K562 (cell line): ENCODE results near the gene CNTRL. TPM values are rescaled to one million over a fixed set of nuclear protein-coding genes. Genes with fewer than 3 reads are reported as not detected.

Experiments used
- ATAC-seq: fragments of 200-7000 bp; cut with Tn5 transposase; 3 replicates; pipeline ENCODE4 v1.9.1; 2020; ENCODE audit warnings: moderate library complexity
- BruUV-seq: library from RNA; stranded (reverse); fragments of 400-500 nt; replicated peaks from 2 replicates; lab custom pipeline; 2021; lab: Mats Ljungman, UMichigan
- CTCF ChIA-PET: fragments of 300-600 bp; formaldehyde crosslinking; extraction: SDS; loops from one replicate; lab custom pipeline; 2021; ENCODE audit warnings: low intra/inter-chr PET ratio; lab: Yijun Ruan, JAX
- POLR2A ChIA-PET: fragments of 300-600, 350-650 bp; sonication (Branson Sonifier 250); formaldehyde crosslinking; extraction: SDS; loops from one replicate; lab custom pipeline; 2021; ENCODE audit warnings: antibody characterized with exemption, inconsistent platforms; lab: Yijun Ruan, JAX
- DNase-seq, 4 experiments: peaks; one replicate each; pipeline versions ENCODE4 v3.0.0 to v3.0.0-alpha.2; 2011 to 2018; ENCODE audit warnings: low spot score in 3 of 4, mixed read lengths in 3 of 4; ENCODE audit errors: extremely low read depth in 1 of 4
- FAIRE-seq: peaks from 2 replicates; lab custom pipeline; 2011; peaks lifted over from hg19 to GRCh38; lab: Jason Lieb, UNC
- H2AFZ ChIP-seq: 2 replicates; pipeline ENCODE4 v1.6.0; 2011; ENCODE audit warnings: low read depth, low read length, control low read depth, inconsistent platforms
- H3K27ac ChIP-seq: fragments of 200-600 bp; 3 replicates; pipeline ENCODE4 v1.8.0; 2011; ENCODE audit warnings: low read depth, mild to moderate bottlenecking, control low read depth, inconsistent platforms, low read length, moderate library complexity, mixed read lengths; ENCODE audit errors: extremely low read depth
- H3K27me3 ChIP-seq, 2 experiments: fragments of 300-600 bp in 1 of 2; 2 replicates in 1 of 2; 3 replicates in 1 of 2; pipeline versions ENCODE4 v1.6.0 to v1.8.0; 2011; ENCODE audit warnings: inconsistent platforms in 2 of 2, low read length in 2 of 2, mild to moderate bottlenecking in 1 of 2, mixed read lengths in 1 of 2, moderate library complexity in 1 of 2; ENCODE audit not compliant: control insufficient read depth in 2 of 2, insufficient read depth in 2 of 2
- H3K36me3 ChIP-seq: fragments of 300-600 bp; 3 replicates; pipeline ENCODE4 v1.8.0; 2011; ENCODE audit warnings: mild to moderate bottlenecking, low read length, inconsistent platforms; ENCODE audit not compliant: control insufficient read depth, insufficient read depth
- H3K4me1 ChIP-seq, 2 experiments: fragments of 200-600 bp in 1 of 2; replicated peaks in 1 of 2; 2 replicates in 1 of 2; 3 replicates in 1 of 2; pipeline versions ENCODE4 v1.5.1 to v1.8.0; 2011; ENCODE audit warnings: inconsistent platforms in 2 of 2, low read length in 2 of 2, mild to moderate bottlenecking in 1 of 2, mixed read lengths in 1 of 2, moderate library complexity in 1 of 2; ENCODE audit not compliant: control insufficient read depth in 2 of 2, insufficient read depth in 2 of 2
- H3K4me2 ChIP-seq: 2 replicates; pipeline ENCODE4 v1.6.1; 2011; ENCODE audit warnings: low read length, control low read depth, inconsistent platforms, mixed read lengths; ENCODE audit not compliant: insufficient read depth
- H3K4me3 ChIP-seq: fragments of 200-600 bp; sonication (generic), shearing (Covaris generic); 2 replicates; pipeline ENCODE4 v1.5.1; 2016; ENCODE audit warnings: control low read depth, inconsistent platforms
- H3K79me2 ChIP-seq: fragments of 200-600 bp; 3 replicates; pipeline ENCODE4 v1.8.0; 2011; ENCODE audit warnings: low read length, inconsistent platforms; ENCODE audit not compliant: control insufficient read depth, insufficient read depth
- H3K9ac ChIP-seq, 2 experiments: 2 replicates each; pipeline versions ENCODE4 v1.6.0 to v1.6.1; 2011; ENCODE audit warnings: low read depth in 2 of 2, low read length in 2 of 2, control low read depth in 1 of 2, inconsistent platforms in 1 of 2, mild to moderate bottlenecking in 1 of 2, mixed read lengths in 1 of 2; ENCODE audit not compliant: insufficient read depth in 1 of 2
- H3K9me1 ChIP-seq: one replicate; pipeline ENCODE4 v1.6.0; 2011; ENCODE audit warnings: inconsistent platforms, mild to moderate bottlenecking, low read length, moderate library complexity; ENCODE audit not compliant: control insufficient read depth, insufficient read depth
- H3K9me3 ChIP-seq: replicated peaks from 2 replicates; pipeline ENCODE4 v1.5.1; 2011; ENCODE audit warnings: low read depth, low read length, inconsistent platforms; ENCODE audit not compliant: control insufficient read depth, insufficient read depth
- H4K20me1 ChIP-seq: replicated peaks from 2 replicates; pipeline ENCODE4 v1.6.1; 2011; ENCODE audit warnings: low read length, inconsistent platforms, mixed read lengths; ENCODE audit not compliant: control insufficient read depth, insufficient read depth
- ADNP ChIP-seq: fragments of 200-800 bp; sonication (Bioruptor generic); IDR thresholded peaks from 2 replicates; pipeline ENCODE4 v1.6.1; 2016; ENCODE audit warnings: missing genetic modification characterization, missing compliant biosample characterization
- ARHGAP35 ChIP-seq: fragments of 450-650 bp; IDR thresholded peaks from 2 replicates; pipeline ENCODE4 v1.6.1; 2018; ENCODE audit not compliant: partially characterized antibody
- CAMTA2 ChIP-seq: fragments of 250-450 bp; sonication (Bioruptor Pico); conservative IDR thresholded peaks from 2 replicates; pipeline ENCODE4 v1.5.1; 2022
- CREB3L1 ChIP-seq: fragments of 450-650 bp; IDR thresholded peaks from 2 replicates; pipeline ENCODE4 v1.6.1; 2014; ENCODE audit warnings: low read depth, mild to moderate bottlenecking, moderate library complexity, borderline replicate concordance
- ESRRA ChIP-seq: fragments of 450-650 bp; IDR thresholded peaks from 2 replicates; pipeline ENCODE4 v1.6.1; 2014; ENCODE audit warnings: low read depth, mild to moderate bottlenecking, moderate library complexity, borderline replicate concordance
- GATAD2A ChIP-seq: fragments of 450-650 bp; IDR thresholded peaks from 2 replicates; pipeline ENCODE4 v1.6.1; 2017
- GTF2B ChIP-seq: IDR thresholded peaks from 2 replicates; pipeline ENCODE4 v1.6.1; 2011; ENCODE audit not compliant: insufficient read length; ENCODE audit errors: extremely low read depth
- JUN ChIP-seq, 2 experiments: sonication (generic) in 1 of 2; formaldehyde crosslinking in 1 of 2; IDR thresholded peaks; 2 replicates each; pipeline versions ENCODE4 v1.6.1 to v1.8.0; 2012 to 2022; ENCODE audit warnings: borderline replicate concordance in 2 of 2, mild to moderate bottlenecking in 2 of 2, improper control_type of control experiment in 1 of 2, low read depth in 1 of 2, low read length in 1 of 2, missing genetic modification reagents in 1 of 2
- KHSRP ChIP-seq: fragments of 450-650 bp; IDR thresholded peaks from 2 replicates; pipeline ENCODE4 v1.6.1; 2017
- KLF16 ChIP-seq: IDR thresholded peaks from 2 replicates; pipeline ENCODE4 v1.6.1; 2016; ENCODE audit warnings: antibody characterized with exemption
- MAX ChIP-seq: sonication (generic); formaldehyde crosslinking; IDR thresholded peaks from 2 replicates; pipeline ENCODE4 v1.9.0; 2022; ENCODE audit warnings: mild to moderate bottlenecking, missing genetic modification reagents
- SMARCA5 ChIP-seq: fragments of 450-650 bp; IDR thresholded peaks from 2 replicates; pipeline ENCODE4 v1.6.1; 2016
- SPI1 ChIP-seq: IDR thresholded peaks from 2 replicates; pipeline ENCODE4 v1.6.1; 2011; ENCODE audit warnings: low read depth, low read length, control low read depth, borderline replicate concordance
- ZNF146 ChIP-seq: IDR thresholded peaks from one replicate; pipeline ENCODE4 v1.6.1; 2018; ENCODE audit warnings: missing compliant biosample characterization; ENCODE audit not compliant: unreplicated experiment
- ZNF232 ChIP-seq: sonication (generic); formaldehyde crosslinking; IDR thresholded peaks from 2 replicates; pipeline ENCODE4 v1.8.0; 2022; ENCODE audit warnings: mild to moderate bottlenecking, missing genetic modification reagents
- ZNF589 ChIP-seq: fragments of 200-800 bp; sonication (Bioruptor generic); IDR thresholded peaks from 2 replicates; pipeline ENCODE4 v1.6.1; 2016; ENCODE audit warnings: low read depth, missing genetic modification characterization, missing compliant biosample characterization
- WGBS: fragments of 100-300 bp; shearing (Covaris generic); methylation state at CpG from one replicate; pipeline ENCODE4 v1.1.6; 2016; ENCODE audit warnings: low coverage, mixed read lengths; ENCODE audit not compliant: insufficient coverage; ENCODE audit errors: missing lambda C conversion rate; 5-methylcytosine and 5-hydroxymethylcytosine counted together
- in situ Hi-C: fragments of 300-500 bp; cut with MboI; formaldehyde crosslinking; loops from 4 replicates; pipeline ENCODE4 v1.15.0; 2018; ENCODE audit warnings: inconsistent platforms, mixed read lengths
- intact Hi-C: fragments of 100-400 bp; cut with micrococcal nuclease; formaldehyde crosslinking; loops from 2 replicates; pipeline ENCODE4 v1.14.2; 2022
- polyA plus RNA-seq, 8 experiments: library from polyadenylated mRNA; depleted of rRNA in 4 of 8; stranded (reverse) in 5 of 8; unstranded in 3 of 8; fragments of >200 nt; fragmentation: Nextera tagmentation in 2 of 8; fragmentation: Illumina TruSeq in 1 of 8; extraction: Ambion mirVana in 2 of 8; extraction: Trizol in 1 of 8; gene quantifications; 2 replicates each; pipeline versions ENCODE4 v1.2.1 to v1.2.3, GENCODE V29; 2011 to 2014; ENCODE audit warnings: inconsistent platforms in 1 of 8, missing spikeins in 1 of 8
- total RNA-seq, 7 experiments: library from RNA; depleted of rRNA in 6 of 7; stranded (reverse); fragments of >200 nt in 6 of 7; fragmentation: Illumina TruSeq in 2 of 7; extraction: Trizol in 2 of 7; gene quantifications; 2 replicates each; pipeline versions ENCODE4 v1.2.1 to v1.2.3, GENCODE V29; 2011 to 2021; ENCODE audit warnings: low replicate concordance in 1 of 7

Gene CNTRL
- total and polyA plus RNA-seq, 9 of the 15 experiments (the other 6 are each of a cell fraction or from before 2014, with no cell fraction given) = 9.2 to 28.9 (median 20.5) TPM

DNA sequence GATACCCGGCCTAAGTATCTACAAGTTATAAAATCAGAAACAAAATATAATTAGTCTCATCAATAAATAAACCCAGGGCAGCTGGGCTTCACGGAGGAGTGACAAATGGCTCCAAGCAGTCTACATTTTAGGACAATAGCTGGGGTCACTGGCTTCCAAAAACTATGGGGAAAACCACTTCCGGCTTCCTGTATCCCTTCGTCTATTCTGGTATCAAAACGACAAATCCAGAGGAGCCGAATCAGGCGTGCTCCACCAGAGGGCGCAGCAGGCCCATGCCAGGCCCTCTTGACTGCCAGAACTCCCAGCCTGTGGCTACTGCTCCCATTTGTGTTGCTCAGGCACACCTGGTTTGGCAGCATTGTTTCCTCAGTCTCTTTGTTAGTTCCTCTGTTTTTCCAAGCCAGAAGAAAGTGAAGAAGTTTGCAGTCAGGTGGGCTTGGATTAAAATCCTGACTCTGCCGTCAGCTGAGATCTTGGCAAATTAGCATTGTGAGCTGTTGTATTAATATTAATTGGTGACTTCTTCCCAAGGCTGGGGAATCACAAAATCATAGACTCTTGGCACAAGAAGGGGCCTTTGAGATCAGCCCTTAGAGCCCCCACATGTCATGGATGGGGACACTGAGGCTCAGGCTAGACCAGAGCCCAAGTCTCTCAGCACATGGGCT, 138.5 kb downstream of the CNTRL start (continued):
- TF ChIP-seq ESRRA = 0 out of 2 replicates have a peak, but pooled peaks have one; percentile 38
- TF ChIP-seq MAX (CRISPR knock-in tag) = 0 out of 2 replicates have a peak, but pooled peaks have one; percentile 15
- 0 out of 2 replicates have a peak, but pooled peaks have one; percentile 29 for TF ChIP-seq SPI1
- TF ChIP-seq KLF16 = 0 out of 2 replicates have a peak, but pooled peaks have one; percentile 39
- TF ChIP-seq ZNF589 (CRISPR knock-in tag) = peak; percentile 20; the same call in 1 of the 2 replicates
- peak; percentile 42; the same call in 1 of the 2 replicates for TF ChIP-seq JUN (IDR thresholded peaks at IDR 0.05; ENCODE audit: borderline replicate concordance, low read depth, low read length)
- no peak for TF ChIP-seq JUN (CRISPR knock-in tag; IDR thresholded peaks at IDR 0.05; ENCODE audit: borderline replicate concordance)

- peaks cover 0 to 16% of the 10 kb centered on the region in 2 experiments; a peak in 2 of 5 replicates for H3K4me1 ChIP-seq
- CTCF ChIA-PET = interaction anchor here (1.0 to 1.7 kb wide), 3 partner anchors 106 to 186 kb away, joined by 5 to 14 read pairs (median 8); no protein-coding TSS in a partner anchor
- no peak overlapping the region for H3K4me3 ChIP-seq
- POLR2A ChIA-PET = interaction anchor here (0.8 to 1.2 kb wide), 4 partner anchors 14 to 184 kb away, joined by 3 to 4 read pairs (median 3); no protein-coding TSS in a partner anchor
- WGBS = 9% methylated on average over 2 of the region's 2 CpGs
- BruUV-seq = no TSS peak
- peak overlapping the region; percentile 67 for H2AFZ ChIP-seq
- H4K20me1 ChIP-seq = no peaks in the 10 kb centered on the region
- intact Hi-C loops = loop anchor here (10.0 kb wide), 1 partner anchor 321 kb away; no protein-coding TSS in a partner anchor
- no peak for FAIRE-seq
- H3K27me3 ChIP-seq = no peaks in the 10 kb centered on the region
- no peak overlapping the region for H3K9ac ChIP-seq
- H3K27ac ChIP-seq = no peak overlapping the region
- H3K9me1 ChIP-seq = no peaks in the 10 kb centered on the region
- no peaks in the 10 kb centered on the region for H3K9me3 ChIP-seq
- no peak overlapping the region for H3K4me2 ChIP-seq
- no peaks in the 10 kb centered on the region for H3K79me2 ChIP-seq
- no peak for ATAC-seq
- H3K36me3 ChIP-seq = no peaks in the 10 kb centered on the region
- DNase-seq = peak in 1 of 4 experiments; percentile 13
- in situ Hi-C loops = no loop called here
- TF ChIP-seq ZNF232 (no peak), GATAD2A (no peak), KHSRP (no peak), GTF2B (no peak), SMARCA5 (0 out of 2 replicates have a peak, but pooled peaks have one; percentile 24), ZNF146 (CRISPR knock-in tag) (peak; percentile 3), ARHGAP35 (peak; percentile 28), CAMTA2 (CRISPR knock-in tag) (no peak), ADNP (no peak), CREB3L1 (no peak)
Observed at GRCh38 chr9:121214005-121214404, 139.2 kb downstream of the CNTRL start.
